Measurements from ENCODE around the gene SLC47A2. TPM values are rescaled to one million over a fixed set of nuclear protein-coding genes. Genes with fewer than 3 reads are reported as not detected.
A peak's percentile ranks its signal among the peaks of the same experiment; 100 is the strongest.

SLC47A2 gene
- total RNA-seq, 3 donors from 2014 or later = 0.28 to 0.65 (median 0.38) TPM

DNA sequence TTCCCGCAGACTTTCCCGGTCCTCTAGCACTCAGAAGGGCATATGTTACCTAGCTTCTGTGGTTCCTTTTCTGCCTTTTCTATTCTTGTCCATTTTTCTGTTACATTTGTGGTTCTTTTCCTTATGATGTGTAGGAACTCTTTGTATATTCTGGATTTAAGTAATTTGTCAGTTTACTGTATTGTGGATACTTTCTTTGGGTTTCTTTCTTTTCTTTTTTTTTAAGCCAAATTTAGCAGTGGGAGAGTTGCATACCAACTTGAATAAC is 67.2 kb downstream of the SLC47A2 start:
- no peak for DNase-seq
- Histone ChIP-seq H3K36me3 (ENCODE audit: low read depth) (no peaks in the 10 kb centered on the region), H3K9me3 (no peaks in the 10 kb centered on the region), H3K4me1 (ENCODE audit: low read depth) (peaks cover 35% of the 10 kb centered on the region), H3K4me3 (peak overlapping the region; percentile 39)
- no peak for ATAC-seq
- intact Hi-C loops (cut with DNase I, micrococcal nuclease) = loop anchor here in 1 of 2 donors (5.0 kb wide), 1 partner anchor 137 kb away; no protein-coding TSS in a partner anchor
- no peak for TF ChIP-seq CTCF (IDR thresholded peaks at IDR 0.05)

GRCh38 chr17:19648475-19649273 is 67.7 kb downstream of the SLC47A2 start, which contains the start of gene ALDH3A2:
Gene ALDH3A2, plus strand, starts transcription at chr17:19648751. Its CDS starts 221 bp downstream, at chr17:19648972.
- ATAC-seq (peak; percentile 96), DNase-seq (peak; percentile 97 to 99 (median 98))
- TF ChIP-seq CTCF (IDR thresholded peaks at IDR 0.05) = no peak
- Histone ChIP-seq H3K4me1 (ENCODE audit: low read depth) (peaks cover 35% of the 10 kb centered on the region), H3K4me3 (peak within 1 kb of the TSS; percentile 39), H3K36me3 (ENCODE audit: low read depth) (no peaks in the 10 kb centered on the region), H3K9me3 (no peaks in the 10 kb centered on the region)
- intact Hi-C loops (cut with DNase I, micrococcal nuclease) = loop anchor here in 1 of 2 donors (5.0 kb wide), 1 partner anchor 136 kb away; no protein-coding TSS in a partner anchor

DNA sequence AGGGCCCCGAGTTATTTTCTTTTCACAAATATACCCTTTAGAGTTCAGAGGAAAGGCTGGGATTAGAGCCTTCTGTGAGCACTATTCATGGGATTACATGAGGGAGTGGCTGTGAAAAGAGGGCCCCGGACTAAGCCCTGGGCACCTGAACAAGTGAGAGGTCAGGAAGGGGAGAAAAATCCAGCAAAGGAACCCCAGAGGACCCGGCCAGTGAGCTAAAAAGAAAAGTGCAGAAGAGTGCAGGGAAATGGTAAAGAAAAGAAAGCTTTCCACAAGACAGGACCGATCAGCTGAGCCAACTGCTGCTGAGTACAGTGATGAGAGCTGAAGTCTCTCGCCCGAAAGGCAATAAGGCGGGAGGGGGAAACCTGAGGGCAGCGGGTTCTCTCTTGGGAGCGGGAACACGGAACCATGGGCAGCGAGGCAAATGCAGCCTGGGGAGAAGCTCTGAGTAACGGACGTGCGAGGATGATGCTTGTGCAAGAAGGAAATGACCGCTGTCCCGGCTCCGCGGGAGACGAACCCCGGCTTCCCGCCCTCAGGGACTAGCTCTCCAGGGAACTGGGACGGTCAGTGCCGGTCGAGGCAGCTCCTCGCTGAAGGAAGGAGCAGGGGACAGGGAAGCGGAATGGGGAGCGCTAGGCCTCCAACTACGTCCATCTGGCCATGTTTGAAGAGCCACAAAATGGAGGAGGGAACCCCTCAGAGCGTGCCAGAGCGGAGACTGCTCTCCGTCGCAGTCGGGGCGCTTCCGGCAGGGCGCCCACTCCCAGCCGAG is 68.5 kb downstream of the SLC47A2 start:
- no peak for TF ChIP-seq CTCF (IDR thresholded peaks at IDR 0.05)
- Histone ChIP-seq H3K4me3 (peak overlapping the region; percentile 39), H3K9me3 (no peaks in the 10 kb centered on the region), H3K4me1 (ENCODE audit: low read depth) (peaks cover 35% of the 10 kb centered on the region), H3K36me3 (ENCODE audit: low read depth) (no peaks in the 10 kb centered on the region)
- DNase-seq (peak; percentile 62 to 80 (median 73)), ATAC-seq (peak; percentile 49)
- intact Hi-C loops (cut with DNase I, micrococcal nuclease) = loop anchor here in 1 of 2 donors (5.0 kb wide), 1 partner anchor 136 kb away; no protein-coding TSS in a partner anchor

DNA sequence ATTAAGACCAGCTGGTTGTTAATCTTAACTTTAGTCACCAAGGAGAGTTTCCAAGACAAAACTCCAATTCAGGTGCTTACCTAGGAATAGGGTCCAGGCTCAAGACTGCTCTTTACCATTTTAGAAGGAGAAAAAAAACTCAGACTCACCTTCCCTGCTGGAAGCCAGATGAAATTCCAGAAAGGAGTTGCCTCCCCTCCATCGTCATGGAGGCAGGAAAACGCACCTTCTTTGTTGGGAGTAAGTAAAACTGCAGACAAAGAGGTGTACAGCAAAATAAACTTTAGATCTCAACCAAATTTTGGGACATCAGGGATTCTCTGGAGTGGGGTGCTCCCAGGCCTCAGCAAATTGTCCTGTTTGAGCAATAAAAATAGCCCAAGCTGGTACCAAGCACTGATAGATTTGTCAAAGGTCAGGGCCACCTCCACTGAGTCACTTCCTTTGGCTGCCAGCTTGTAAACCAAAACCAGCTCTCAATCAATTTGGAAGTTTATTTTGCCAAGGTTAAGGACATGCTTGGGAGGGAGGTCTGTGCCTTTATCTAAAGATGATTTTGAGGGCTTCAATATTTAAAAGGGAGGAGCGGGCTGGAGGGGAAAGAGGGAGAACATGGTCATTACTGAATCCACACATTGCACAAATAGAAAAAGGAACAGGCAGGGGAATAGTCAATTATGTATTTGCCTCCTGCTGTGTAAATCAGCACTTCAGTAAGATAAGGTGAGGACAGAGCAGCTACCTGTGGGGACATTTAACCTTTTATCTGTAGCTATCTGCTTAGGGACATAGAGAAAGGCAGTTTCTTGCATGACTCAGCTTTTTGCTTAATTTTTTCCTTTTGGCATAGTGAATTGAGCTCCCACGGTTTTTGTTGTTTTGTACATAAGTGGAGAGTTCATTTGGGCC is 69.3 kb downstream of the SLC47A2 start:
- intact Hi-C loops (cut with DNase I, micrococcal nuclease) = loop anchor here in 1 of 2 donors (5.0 kb wide), 1 partner anchor 135 kb away; no protein-coding TSS in a partner anchor
- TF ChIP-seq CTCF (IDR thresholded peaks at IDR 0.05) = no peak
- Histone ChIP-seq H3K4me1 (ENCODE audit: low read depth) (peaks cover 35% of the 10 kb centered on the region), H3K36me3 (ENCODE audit: low read depth) (no peaks in the 10 kb centered on the region), H3K4me3 (no peak overlapping the region), H3K9me3 (no peaks in the 10 kb centered on the region)
- DNase-seq = no peak
- ATAC-seq = no peak

- ATAC-seq (no peak), DNase-seq (peak in 2 of 3 donors; percentile 72 to 78)
- Histone ChIP-seq H3K36me3 (ENCODE audit: low read depth) (no peaks in the 10 kb centered on the region), H3K4me3 (no peak overlapping the region), H3K4me1 (ENCODE audit: low read depth) (peaks cover 23% of the 10 kb centered on the region), H3K9me3 (no peaks in the 10 kb centered on the region)
- intact Hi-C loops (cut with DNase I, micrococcal nuclease) = loop anchor here in 1 of 2 donors (5.0 kb wide), 1 partner anchor 133 kb away; no protein-coding TSS in a partner anchor
- peak; percentile 72 for TF ChIP-seq CTCF (IDR thresholded peaks at IDR 0.05)
Measured at GRCh38 chr17:19645734-19646201, 70.6 kb downstream of the SLC47A2 start.

Measured in mucosa of descending colon (tissue), 3 donors.